Endodermal cell (in vitro differentiated cells): ENCODE results near the gene SIN3B. TPM values are rescaled to one million over a fixed set of nuclear protein-coding genes. Genes with fewer than 3 reads are reported as not detected.

Experiments used
- DNase-seq: peaks from one replicate; pipeline ENCODE4 v3.0.0-alpha.2; 2017
- H3K27ac ChIP-seq: 2 replicates; pipeline ENCODE4 v1.5.1; 2013; ENCODE audit warnings: mild to moderate bottlenecking, low read depth, low read length, moderate library complexity
- H3K27me3 ChIP-seq: 2 replicates; pipeline ENCODE4 v1.6.1; 2013; ENCODE audit warnings: mild to moderate bottlenecking, low read length, moderate library complexity; ENCODE audit not compliant: insufficient read depth, control insufficient read depth, poor library complexity, severe bottlenecking
- H3K36me3 ChIP-seq: 2 replicates; pipeline ENCODE4 v1.7.0; 2013; ENCODE audit warnings: mild to moderate bottlenecking, low read length, moderate library complexity; ENCODE audit not compliant: control insufficient read depth, insufficient read depth
- H3K4me1 ChIP-seq: one replicate; pipeline ENCODE4 v1.7.0; 2013; ENCODE audit warnings: low read length; ENCODE audit not compliant: control insufficient read depth, insufficient read depth
- H3K4me3 ChIP-seq: 2 replicates; pipeline ENCODE4 v1.5.1; 2013; ENCODE audit warnings: mild to moderate bottlenecking, low read length, moderate library complexity
- H3K9ac ChIP-seq: 2 replicates; pipeline ENCODE4 v1.6.1; 2013; ENCODE audit warnings: mild to moderate bottlenecking, low read length, moderate library complexity; ENCODE audit not compliant: poor library complexity, severe bottlenecking; ENCODE audit errors: extremely low read depth
- H3K9me3 ChIP-seq: 2 replicates; pipeline ENCODE4 v1.6.1; 2013; ENCODE audit warnings: mild to moderate bottlenecking, low read length, moderate library complexity; ENCODE audit not compliant: control insufficient read depth
- H3K27ac Mint-ChIP-seq: 2 replicates; pipeline ENCODE4 v1.8.0; 2020; ENCODE audit warnings: mixed read lengths
- H3K27me3 Mint-ChIP-seq: 2 replicates; pipeline ENCODE4 v1.8.0; 2021; ENCODE audit warnings: mild to moderate bottlenecking, mixed read lengths; ENCODE audit not compliant: insufficient read depth
- H3K36me3 Mint-ChIP-seq: 2 replicates; pipeline ENCODE4 v1.8.0; 2020; ENCODE audit warnings: low read depth, mixed read lengths
- H3K4me1 Mint-ChIP-seq: 2 replicates; pipeline ENCODE4 v1.8.0; 2020; ENCODE audit warnings: mixed read lengths
- H3K4me3 Mint-ChIP-seq: 2 replicates; pipeline ENCODE4 v1.8.0; 2020; ENCODE audit warnings: mild to moderate bottlenecking, moderate library complexity, mixed read lengths
- H3K9me3 Mint-ChIP-seq: 2 replicates; pipeline ENCODE4 v1.8.0; 2020; ENCODE audit warnings: mild to moderate bottlenecking, mixed read lengths
- WGBS, 2 experiments: methylation state at CpG; one replicate each; pipeline versions ENCODE4 v1.1.5 to v1.1.7; 2013; ENCODE audit warnings: missing lambda C conversion rate in 2 of 2, mixed read lengths in 1 of 2; ENCODE audit not compliant: insufficient coverage in 1 of 2, insufficient read length in 1 of 2; 5-methylcytosine and 5-hydroxymethylcytosine counted together
- total RNA-seq, 2 donors: library from RNA; stranded (reverse); fragmentation: NEBNext Ultra II Directional in 1 of 2; extraction: Animal tissue kit (Norgen Biotek cat#: 25700) in 1 of 2; gene quantifications; 2 replicates in 1 of 2; 3 replicates in 1 of 2; pipeline ENCODE4 v1.2.1, GENCODE V29; 2021
- TF ChIP-seq, protein P1 (sequence below): fragments of 200-600 bp; sonication (generic); conservative IDR thresholded peaks from 2 replicates; pipeline ENCODE4 v1.5.0; 2021; ENCODE audit warnings: antibody characterized with exemption, mild to moderate bottlenecking

Gene SIN3B
- total RNA-seq, 2 donors from 2014 or later: 68.0 to 78.4 TPM

DNA sequence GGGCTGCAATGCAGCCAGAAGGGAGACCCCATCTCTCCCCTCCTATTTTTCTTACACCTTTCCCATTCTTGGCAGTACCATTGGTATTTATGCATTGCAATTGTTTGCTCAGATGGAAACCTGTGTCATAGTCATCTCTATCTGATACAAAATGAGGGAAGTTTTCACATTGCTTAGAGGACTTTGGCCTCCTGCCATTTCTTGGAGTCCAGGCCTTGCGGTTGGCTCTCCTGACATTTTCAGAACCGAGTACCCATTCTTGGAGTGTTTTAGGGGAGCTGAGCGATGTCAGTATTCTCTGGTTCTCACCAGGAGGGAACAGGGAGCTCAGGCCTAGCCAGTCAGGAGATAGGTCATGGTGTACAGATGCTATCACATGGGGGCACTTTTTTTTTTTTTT is 1.5 kb downstream of the SIN3B start:
- H3K4me1 Mint-ChIP-seq: peaks cover 9% of the 10 kb centered on the region
- Histone ChIP-seq H3K4me3 (peak overlapping the region; percentile 95), H3K27me3 (no peaks in the 10 kb centered on the region), H3K9ac (no peak overlapping the region), H3K36me3 (peaks cover 32% of the 10 kb centered on the region), H3K4me1 (no peaks in the 10 kb centered on the region), H3K9me3 (no peaks in the 10 kb centered on the region), H3K27ac (no peak overlapping the region)
- no peak for DNase-seq
- TF ChIP-seq, protein P1, sequence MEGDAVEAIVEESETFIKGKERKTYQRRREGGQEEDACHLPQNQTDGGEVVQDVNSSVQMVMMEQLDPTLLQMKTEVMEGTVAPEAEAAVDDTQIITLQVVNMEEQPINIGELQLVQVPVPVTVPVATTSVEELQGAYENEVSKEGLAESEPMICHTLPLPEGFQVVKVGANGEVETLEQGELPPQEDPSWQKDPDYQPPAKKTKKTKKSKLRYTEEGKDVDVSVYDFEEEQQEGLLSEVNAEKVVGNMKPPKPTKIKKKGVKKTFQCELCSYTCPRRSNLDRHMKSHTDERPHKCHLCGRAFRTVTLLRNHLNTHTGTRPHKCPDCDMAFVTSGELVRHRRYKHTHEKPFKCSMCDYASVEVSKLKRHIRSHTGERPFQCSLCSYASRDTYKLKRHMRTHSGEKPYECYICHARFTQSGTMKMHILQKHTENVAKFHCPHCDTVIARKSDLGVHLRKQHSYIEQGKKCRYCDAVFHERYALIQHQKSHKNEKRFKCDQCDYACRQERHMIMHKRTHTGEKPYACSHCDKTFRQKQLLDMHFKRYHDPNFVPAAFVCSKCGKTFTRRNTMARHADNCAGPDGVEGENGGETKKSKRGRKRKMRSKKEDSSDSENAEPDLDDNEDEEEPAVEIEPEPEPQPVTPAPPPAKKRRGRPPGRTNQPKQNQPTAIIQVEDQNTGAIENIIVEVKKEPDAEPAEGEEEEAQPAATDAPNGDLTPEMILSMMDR: no peak
- H3K9me3 Mint-ChIP-seq: peaks cover 7% of the 10 kb centered on the region
- H3K27me3 Mint-ChIP-seq: peaks cover 2% of the 10 kb centered on the region
- peak overlapping the region; percentile 84 for H3K4me3 Mint-ChIP-seq
- WGBS, 2 experiments: 92 to 95% methylated on average over 3 of the region's 3 CpGs
- no peak overlapping the region for H3K27ac Mint-ChIP-seq
- peaks cover 39% of the 10 kb centered on the region for H3K36me3 Mint-ChIP-seq

DNA sequence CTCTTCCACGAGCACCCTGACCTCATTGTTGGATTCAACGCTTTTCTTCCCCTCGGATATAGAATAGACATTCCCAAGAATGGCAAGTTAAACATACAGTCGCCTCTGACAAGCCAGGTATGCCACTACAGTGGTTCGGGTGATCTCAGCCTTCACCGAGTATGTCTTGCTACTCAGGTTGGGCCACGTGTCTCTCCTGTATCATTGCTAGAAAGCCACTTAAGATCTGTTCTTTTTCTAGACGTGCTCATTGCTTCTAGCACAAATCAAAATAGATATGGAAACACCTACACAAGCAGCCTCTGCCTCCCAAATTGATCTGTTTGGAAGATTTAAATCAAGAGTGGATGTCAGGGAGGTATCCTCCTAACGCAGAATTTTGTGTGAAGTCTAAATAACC is 2.3 kb downstream of the SIN3B start:
- Mint-ChIP-seq H3K36me3 (peaks cover 47% of the 10 kb centered on the region), H3K4me3 (no peak overlapping the region), H3K9me3 (peaks cover 7% of the 10 kb centered on the region), H3K27ac (no peak overlapping the region), H3K27me3 (peaks cover 2% of the 10 kb centered on the region), H3K4me1 (peaks cover 9% of the 10 kb centered on the region)
- no peaks in the 10 kb centered on the region for H3K9me3 ChIP-seq
- no peak overlapping the region for H3K27ac ChIP-seq
- no peaks in the 10 kb centered on the region for H3K4me1 ChIP-seq
- H3K4me3 ChIP-seq: no peak overlapping the region
- DNase-seq: no peak
- peaks cover 40% of the 10 kb centered on the region for H3K36me3 ChIP-seq
- no peaks in the 10 kb centered on the region for H3K27me3 ChIP-seq
- 96 to 97% methylated on average over 9 of the region's 9 CpGs for WGBS, 2 experiments
- TF ChIP-seq, protein P1: no peak
- H3K9ac ChIP-seq: no peak overlapping the region

DNA sequence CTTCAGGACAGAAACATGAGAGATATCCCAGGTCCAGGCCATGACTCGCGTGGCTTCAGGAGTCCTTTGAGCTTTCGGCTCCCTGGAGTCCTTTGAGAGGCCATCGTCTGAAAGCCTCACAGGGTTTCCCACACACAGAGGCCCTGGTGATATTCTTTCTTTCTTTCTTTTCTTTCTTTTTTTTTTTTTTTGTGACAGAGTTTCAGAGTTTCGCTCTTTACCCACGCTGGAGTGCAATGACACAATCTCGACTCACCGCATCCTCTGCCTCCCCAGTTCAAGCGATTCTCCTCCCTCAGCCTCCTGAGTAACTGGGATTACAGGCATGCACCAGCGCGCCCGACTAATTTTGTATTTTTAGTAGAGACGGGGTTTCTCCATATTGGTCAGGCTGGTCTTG is 5.5 kb downstream of the SIN3B start:
- H3K4me3 Mint-ChIP-seq: no peak overlapping the region

More for the DNA sequence above, 5.5 kb downstream of the SIN3B start:
- H3K4me1 Mint-ChIP-seq: peaks cover 9% of the 10 kb centered on the region
- no peak overlapping the region for H3K4me3 ChIP-seq
- TF ChIP-seq, protein P1: no peak
- H3K4me1 ChIP-seq: no peaks in the 10 kb centered on the region
- no peak for DNase-seq
- H3K27me3 ChIP-seq: no peaks in the 10 kb centered on the region
- no peaks in the 10 kb centered on the region for H3K9me3 Mint-ChIP-seq
- H3K36me3 Mint-ChIP-seq: peaks cover 75% of the 10 kb centered on the region
- H3K27ac Mint-ChIP-seq: peak overlapping the region; percentile 55
- H3K27ac ChIP-seq: no peak overlapping the region
- H3K27me3 Mint-ChIP-seq: no peaks in the 10 kb centered on the region
- WGBS, 2 experiments: 98 to 99% methylated on average over 12 to 13 of the region's 13 CpGs
- H3K9me3 ChIP-seq: no peaks in the 10 kb centered on the region
- H3K9ac ChIP-seq: no peak overlapping the region
- peaks cover 70% of the 10 kb centered on the region for H3K36me3 ChIP-seq
